GM19452 (cell line): ENCODE data around the gene MBD2.
"Not testable (repeated sequence)": the region's sequence is repeated elsewhere in the genome, so short reads cannot be mapped to it uniquely, and the experiment has no call there.

Experiments used
- ATAC-seq: cut with Tn5 transposase; IDR thresholded peaks from one replicate; pipeline ENCODE4 v1.9.1; 2021; ENCODE audit not compliant: unreplicated experiment

The MBD2 gene

DNA sequence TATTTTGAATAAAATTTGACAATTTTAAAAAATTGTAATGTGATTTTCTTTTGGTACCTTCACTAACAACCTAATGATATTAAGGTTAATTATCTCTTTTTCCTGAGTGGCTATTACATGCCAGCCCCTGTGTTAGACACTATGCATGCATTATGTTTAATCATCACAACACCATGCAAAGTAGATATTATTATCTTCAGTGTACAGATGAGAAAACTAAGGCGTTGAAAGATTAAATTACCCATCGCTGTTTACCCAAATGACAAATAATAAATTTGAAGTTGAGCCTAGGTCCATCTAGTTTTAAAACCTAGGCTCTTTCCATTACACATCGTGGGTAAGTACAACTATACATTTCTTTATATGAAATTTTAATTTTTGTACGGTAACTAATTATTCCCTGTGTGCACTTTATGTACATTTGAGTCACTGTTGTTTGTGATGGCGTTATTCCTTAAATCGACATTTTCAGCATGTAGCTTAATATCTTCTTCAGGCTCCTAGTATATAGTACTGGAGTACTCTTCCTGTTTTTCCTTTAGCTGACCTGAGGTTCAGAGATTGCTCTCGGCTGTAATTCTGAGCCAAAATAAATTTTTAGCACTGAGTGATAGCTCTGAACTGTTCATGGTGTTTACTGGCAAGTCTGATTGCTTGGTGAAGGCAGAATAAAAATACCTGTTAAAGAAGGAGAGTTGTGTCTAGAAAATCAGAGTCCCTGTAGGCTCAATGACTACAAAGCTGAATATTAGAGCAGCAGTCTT, 13.9 kb upstream of the MBD2 start:
- no peak for ATAC-seq

GRCh38 chr18:54235871-54236270, 11.4 kb upstream of the MBD2 start:
- ATAC-seq: no peak

DNA sequence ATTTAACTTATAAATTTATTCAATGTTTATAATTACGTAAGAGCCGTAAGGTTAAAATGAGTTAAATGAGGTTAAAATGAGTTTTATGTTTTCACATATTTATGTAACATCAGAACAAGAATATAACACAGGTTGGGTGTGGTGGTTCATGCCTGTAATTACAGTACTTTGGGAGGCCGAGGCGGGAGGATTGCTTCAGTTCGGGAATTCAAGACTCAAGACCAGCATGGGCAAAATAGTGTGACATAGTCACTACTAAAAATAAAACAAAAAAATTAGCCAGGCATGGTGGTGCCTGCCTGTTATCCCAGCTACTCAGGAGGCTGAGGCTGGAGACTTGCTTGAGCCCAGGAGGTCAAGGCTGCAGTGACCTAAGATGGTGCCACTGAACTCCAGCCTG, 9.3 kb upstream of the MBD2 start:
- no peak for ATAC-seq

DNA sequence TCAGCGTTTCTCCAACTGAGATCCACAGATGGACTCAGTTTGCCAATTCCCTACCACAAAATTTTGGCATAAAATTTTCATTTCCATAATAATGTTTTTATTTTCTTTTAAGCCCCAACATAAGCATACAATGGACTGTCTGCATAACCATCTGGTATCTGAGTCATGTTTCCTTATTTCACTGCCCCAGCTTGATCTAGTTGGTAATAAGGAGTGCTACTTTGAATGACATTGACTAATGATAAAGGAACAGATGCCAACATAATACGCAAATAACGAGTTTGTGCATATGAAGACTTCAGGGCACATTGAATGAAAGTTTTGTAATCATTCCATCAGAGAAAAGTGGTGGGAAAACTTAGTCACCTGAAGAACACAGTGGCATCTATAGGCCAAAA, 8.8 kb upstream of the MBD2 start:
- ATAC-seq: no peak

DNA sequence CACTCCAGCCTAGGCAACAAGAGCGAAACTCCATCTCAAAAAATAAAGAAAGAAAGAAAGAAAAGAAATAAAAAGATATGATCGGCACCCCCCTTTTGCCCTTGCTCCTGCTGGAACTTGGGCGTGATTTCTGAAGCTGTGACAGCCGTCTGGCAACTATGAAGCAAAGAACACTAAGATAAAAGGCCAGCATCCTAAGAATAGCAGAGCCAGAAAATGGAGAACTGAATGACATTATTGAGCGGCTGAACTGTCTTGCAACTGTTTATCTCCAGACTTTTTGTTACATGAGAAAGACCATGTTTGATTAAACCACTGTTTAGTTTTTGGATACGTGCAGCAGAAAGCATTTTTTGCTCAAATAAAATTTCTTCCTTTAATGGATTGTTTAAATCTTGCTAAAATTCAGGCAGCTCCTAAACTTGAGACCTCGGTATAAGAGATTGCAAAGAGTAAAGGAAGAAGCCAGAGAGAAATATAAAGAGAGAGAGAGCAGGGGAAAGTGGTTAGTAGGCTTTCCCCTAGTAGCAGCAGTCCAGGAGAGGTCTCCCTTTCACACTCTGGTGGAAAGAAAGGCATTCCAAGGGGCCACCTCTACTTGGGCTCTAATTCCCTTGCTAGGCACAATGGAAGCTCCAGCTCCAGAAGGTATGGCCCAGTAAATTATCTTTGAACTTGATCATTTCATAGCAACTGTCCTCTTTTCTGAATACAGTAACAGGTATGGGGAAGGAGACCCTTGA, 8.2 kb upstream of the MBD2 start:
- no peak for ATAC-seq

- no peak for ATAC-seq
These were observed 5.1 kb upstream of the MBD2 start for GRCh38 chr18:54229421-54230059.

DNA sequence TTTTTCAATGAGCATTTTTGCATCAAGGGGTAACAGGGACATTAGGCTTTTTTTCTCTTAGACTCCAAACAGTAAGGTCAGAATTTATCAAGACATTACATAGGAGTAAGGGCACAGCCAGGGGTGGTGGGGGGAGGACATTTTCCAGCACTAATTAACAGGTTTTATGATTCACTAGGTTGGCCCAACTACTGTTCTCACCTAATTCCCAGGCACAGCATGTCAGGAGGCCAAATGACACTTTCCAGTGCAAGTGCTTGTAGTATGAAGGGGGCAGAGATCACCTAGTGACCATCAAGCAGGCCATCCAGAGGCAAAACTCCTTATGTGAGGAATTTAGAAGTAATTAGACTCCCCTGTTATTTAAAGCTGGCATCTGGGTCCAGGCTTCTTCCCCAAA, 3.9 kb upstream of the MBD2 start:
- no peak for ATAC-seq

DNA sequence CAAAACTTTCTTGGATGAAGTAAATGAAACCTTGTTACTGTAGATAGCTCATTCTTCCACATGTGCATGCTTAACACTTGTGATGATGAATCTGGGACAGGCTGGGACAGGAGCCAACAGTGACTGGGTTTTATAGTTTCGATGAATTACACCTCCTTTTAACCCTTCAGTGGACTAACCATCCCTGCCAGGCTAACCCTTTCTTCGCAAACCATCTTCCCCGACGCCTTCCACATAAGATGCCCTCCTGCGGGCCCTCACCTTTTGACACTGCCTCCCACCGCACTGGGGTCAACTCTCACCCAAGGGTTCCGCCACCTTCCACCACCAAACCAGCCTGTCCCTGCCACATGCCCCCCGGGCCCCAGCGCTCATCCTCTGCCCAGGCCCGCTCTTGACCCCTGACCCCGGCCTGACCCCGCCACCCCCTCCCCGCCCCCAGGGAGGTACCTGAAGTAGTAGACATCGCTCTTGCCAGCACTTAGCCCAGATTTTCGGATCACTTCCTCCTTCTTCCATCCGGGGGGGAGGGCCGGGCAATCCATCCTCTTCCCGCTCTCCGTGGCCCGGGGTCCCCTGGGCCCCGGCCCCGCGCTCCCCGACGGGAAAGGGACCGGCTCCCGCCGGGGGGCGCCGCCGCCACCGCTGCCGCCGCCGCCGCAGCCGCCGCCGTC, 764 bp downstream of the MBD2 start:
- ATAC-seq: peak; percentile 23

DNA sequence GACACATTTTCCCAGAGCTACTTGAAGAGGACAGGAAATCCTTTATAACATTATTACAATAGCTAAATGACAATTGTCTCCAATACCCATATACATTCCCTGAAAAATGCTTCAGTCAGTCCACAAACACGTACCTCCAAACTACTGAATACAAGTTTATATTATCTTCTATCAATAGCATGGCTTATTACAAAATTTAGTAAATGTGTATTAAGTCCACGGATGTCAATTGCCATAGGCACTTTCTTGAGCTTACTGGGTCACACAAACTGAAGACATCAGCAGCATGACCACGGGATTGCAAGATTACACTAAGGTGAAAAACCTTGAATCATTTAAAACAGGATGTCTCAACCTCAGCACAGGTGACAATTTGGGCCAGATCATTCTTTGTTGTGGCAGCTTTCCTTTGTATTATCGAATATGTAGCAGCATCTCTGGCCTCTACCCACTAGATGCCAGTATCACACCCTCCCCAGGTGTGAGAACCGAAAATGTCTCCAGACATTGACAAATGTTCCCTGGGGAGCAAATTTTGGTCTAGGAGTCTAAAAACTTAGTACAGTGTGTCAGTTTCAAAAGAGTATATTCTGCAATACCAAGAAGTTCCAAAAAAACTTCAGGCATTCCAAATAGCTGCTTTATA, 1.4 kb downstream of the MBD2 start:
- ATAC-seq: peak; percentile 45

GRCh38 chr18:54220406-54220805, 4.1 kb downstream of the MBD2 start:
- ATAC-seq: no peak

GRCh38 chr18:54218803-54219202, 5.7 kb downstream of the MBD2 start:
- ATAC-seq: not testable (repeated sequence)

DNA sequence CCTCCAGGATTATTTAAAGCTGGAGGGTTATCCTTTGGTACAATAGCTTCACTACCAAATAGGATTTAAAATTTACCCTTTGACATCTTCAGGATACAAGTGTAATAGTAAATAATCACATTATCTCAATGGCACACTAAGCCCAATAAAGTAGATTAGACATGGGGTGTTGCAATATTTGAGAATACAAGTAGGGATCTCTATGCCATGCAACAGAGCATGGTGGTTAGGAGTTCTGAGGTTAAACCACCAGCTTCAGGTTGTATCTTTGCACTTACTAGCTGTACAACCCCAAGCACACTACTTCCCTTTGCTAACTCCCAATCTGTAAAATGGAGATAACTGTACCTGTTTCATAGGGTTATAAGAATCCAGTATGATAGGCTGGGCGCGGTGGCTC, 6.2 kb downstream of the MBD2 start:
- ATAC-seq: no peak

DNA sequence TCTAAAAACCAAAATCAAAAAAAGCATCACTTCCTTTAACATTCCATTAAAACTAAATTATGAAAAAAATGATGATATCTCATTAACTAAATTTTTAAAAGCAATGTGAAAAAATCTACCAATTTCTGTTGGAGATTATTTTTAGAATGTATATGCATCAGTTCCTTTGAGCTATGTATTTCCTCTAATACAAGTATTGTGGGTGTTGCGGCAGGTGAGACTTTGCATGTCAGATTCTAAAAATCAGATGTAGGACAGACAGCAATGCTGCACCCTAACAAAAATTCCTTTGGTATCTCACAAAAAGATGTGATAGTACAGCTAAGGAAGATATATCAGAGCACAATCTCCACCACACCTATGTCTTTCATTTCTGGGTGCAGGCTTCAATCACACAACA, 6.8 kb downstream of the MBD2 start:
- ATAC-seq: peak; percentile 42

DNA sequence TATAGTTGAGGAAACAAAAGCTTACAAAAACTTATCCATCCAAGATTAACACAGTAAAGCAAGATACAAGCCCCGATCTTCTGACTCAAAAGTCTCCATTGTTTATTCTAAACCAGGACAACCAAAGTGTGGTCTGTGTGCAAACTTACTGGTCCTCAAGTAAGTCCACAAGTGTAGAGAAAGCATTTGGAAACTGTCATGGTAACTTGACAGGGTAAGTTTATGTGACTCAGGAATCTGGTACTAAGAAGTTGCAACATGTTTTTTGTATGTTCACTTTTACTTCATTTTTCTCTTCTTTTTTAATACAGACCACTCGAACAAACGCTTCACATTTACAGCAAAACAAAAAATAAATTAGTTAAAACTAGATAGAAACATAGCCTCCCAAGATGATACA, 9.4 kb downstream of the MBD2 start:
- ATAC-seq: no peak

DNA sequence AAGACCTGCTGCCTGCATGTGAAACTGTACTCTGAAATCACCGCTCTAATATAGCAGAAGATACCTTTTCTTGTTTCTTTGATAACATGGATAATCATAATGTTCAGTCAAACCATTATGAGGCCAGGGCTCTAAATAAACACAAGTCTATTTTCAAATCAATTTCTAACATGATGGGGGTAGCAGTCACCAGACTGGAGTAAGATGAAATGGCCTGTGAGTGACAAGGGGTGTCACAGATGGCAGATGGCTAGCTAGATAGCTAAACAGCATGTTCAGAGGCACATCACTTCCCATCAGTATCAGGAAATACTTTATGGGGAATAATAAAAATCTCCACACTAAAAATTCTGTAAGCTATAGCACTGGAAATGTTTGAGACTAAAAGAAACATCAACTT, 14.0 kb downstream of the MBD2 start:
- ATAC-seq: peak; percentile 37

GRCh38 chr18:54209471-54210180, 14.8 kb downstream of the MBD2 start:
- ATAC-seq: peak; percentile 88

- ATAC-seq: no peak
These were observed 18.0 kb downstream of the MBD2 start for GRCh38 chr18:54206447-54206846.

GRCh38 chr18:54205959-54206358, 18.5 kb downstream of the MBD2 start:
- ATAC-seq: no peak

DNA sequence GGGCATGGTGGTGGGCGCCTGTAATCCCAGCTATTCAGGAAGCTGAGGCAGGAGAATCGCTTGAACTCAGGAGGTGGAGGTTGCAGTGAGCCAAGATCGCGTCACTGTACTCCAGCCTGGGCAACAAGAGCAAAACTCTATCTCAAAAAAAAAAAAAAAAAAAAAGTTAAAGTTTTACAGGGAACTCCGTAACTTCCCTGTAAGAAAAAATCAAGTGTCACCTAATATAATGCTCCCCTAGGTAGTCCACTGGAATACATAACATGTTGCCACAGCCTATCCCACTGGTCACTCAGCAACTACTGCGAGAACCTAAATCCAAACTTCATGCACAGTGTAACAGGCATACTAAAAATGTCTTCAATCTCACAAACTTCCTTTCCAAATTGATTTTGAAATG, 19.0 kb downstream of the MBD2 start:
- not testable (repeated sequence) for ATAC-seq

DNA sequence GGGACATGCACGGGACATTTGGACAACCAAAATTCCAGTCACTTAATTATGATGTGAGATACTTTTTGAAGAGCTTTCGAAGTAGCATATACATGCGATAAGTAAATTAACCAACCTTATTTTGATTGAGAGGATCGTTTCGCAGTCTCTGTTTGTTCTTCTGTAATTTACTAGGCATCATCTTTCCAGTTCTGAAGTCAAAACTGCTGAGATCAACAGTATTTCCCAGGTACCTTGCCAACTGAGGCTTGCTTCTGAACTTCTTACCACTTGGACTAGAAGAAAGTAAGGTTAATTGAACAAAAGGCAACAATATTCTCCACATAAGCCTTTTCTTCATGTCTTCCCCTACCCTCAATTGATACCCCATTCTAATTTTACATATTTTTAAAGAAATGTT, 19.6 kb downstream of the MBD2 start:
- ATAC-seq: no peak
